Measurements from ENCODE around the gene PHLDA2.
"Not testable (repeated sequence)": the region's sequence is repeated elsewhere in the genome, so short reads cannot be mapped to it uniquely, and the experiment has no call there.

Gene PHLDA2

GRCh38 chr11:2937641-2938457 is 8.6 kb upstream of the PHLDA2 start:
- peaks cover 20% of the 10 kb centered on the region for H3K9me3 ChIP-seq (ENCODE audit: insufficient read depth, low read depth, low read length)
- not testable (repeated sequence) for H3K9ac ChIP-seq (ENCODE audit: low read depth, low read length, poor library complexity, severe bottlenecking); H3F3A ChIP-seq (ENCODE audit: low read depth); H3K79me2 ChIP-seq (ENCODE audit: insufficient read depth, low read length); H3K4me2 ChIP-seq (ENCODE audit: low read depth, low read length, poor library complexity, severe bottlenecking); H4K20me1 ChIP-seq (ENCODE audit: insufficient read depth, low read length, poor library complexity, severe bottlenecking); H3K27me3 ChIP-seq (ENCODE audit: insufficient read depth, low read length, poor library complexity, severe bottlenecking); H3K9me2 ChIP-seq (replicated peaks; ENCODE audit: low read depth, low read length); H3K4me1 ChIP-seq (ENCODE audit: insufficient read depth, low read length, poor library complexity, severe bottlenecking); H3K4me3 ChIP-seq (ENCODE audit: low read length, poor library complexity, severe bottlenecking); H3K36me3 ChIP-seq (ENCODE audit: insufficient read depth, low read length); H2AFZ ChIP-seq (ENCODE audit: low read length)

GRCh38 chr11:2934611-2935239 is 5.5 kb upstream of the PHLDA2 start:
- H3K9ac ChIP-seq (ENCODE audit: low read depth, low read length, poor library complexity, severe bottlenecking), result no peak overlapping the region
- no peak overlapping the region for H2AFZ ChIP-seq (ENCODE audit: low read length)
- H3K27me3 ChIP-seq (ENCODE audit: insufficient read depth, low read length, poor library complexity, severe bottlenecking), result no peaks in the 10 kb centered on the region
- peaks cover 20% of the 10 kb centered on the region for H3K9me3 ChIP-seq (ENCODE audit: insufficient read depth, low read depth, low read length)
- no peaks in the 10 kb centered on the region for H4K20me1 ChIP-seq (ENCODE audit: insufficient read depth, low read length, poor library complexity, severe bottlenecking)
- no peaks in the 10 kb centered on the region for H3K79me2 ChIP-seq (ENCODE audit: insufficient read depth, low read length)
- H3K4me2 ChIP-seq (ENCODE audit: low read depth, low read length, poor library complexity, severe bottlenecking), result no peak overlapping the region
- H3K36me3 ChIP-seq (ENCODE audit: insufficient read depth, low read length), result no peaks in the 10 kb centered on the region; the same call in 1 of the 2 replicates
- H3K9me2 ChIP-seq (replicated peaks; ENCODE audit: low read depth, low read length), result no peaks in the 10 kb centered on the region
- no peaks in the 10 kb centered on the region for H3F3A ChIP-seq (ENCODE audit: low read depth)
- H3K4me3 ChIP-seq (ENCODE audit: low read length, poor library complexity, severe bottlenecking), result no peak overlapping the region
- no peak for TF ChIP-seq CTCF (conservative IDR thresholded peaks at IDR 0.05; ENCODE audit: low read length)
- H3K4me1 ChIP-seq (ENCODE audit: insufficient read depth, low read length, poor library complexity, severe bottlenecking), result peaks cover 3% of the 10 kb centered on the region

GRCh38 chr11:2934021-2934550 is 4.9 kb upstream of the PHLDA2 start:
- Histone ChIP-seq H3K4me2 (ENCODE audit: low read depth, low read length, poor library complexity, severe bottlenecking) (no peak overlapping the region), H3K9me3 (ENCODE audit: insufficient read depth, low read depth, low read length) (peaks cover 18% of the 10 kb centered on the region), H3K9ac (ENCODE audit: low read depth, low read length, poor library complexity, severe bottlenecking) (no peak overlapping the region), H3K79me2 (ENCODE audit: insufficient read depth, low read length) (no peaks in the 10 kb centered on the region), H3K4me1 (ENCODE audit: insufficient read depth, low read length, poor library complexity, severe bottlenecking) (peaks cover 3% of the 10 kb centered on the region), H3K27me3 (ENCODE audit: insufficient read depth, low read length, poor library complexity, severe bottlenecking) (no peaks in the 10 kb centered on the region), H2AFZ (ENCODE audit: low read length) (no peak overlapping the region), H3F3A (ENCODE audit: low read depth) (no peaks in the 10 kb centered on the region), H3K9me2 (replicated peaks; ENCODE audit: low read depth, low read length) (no peaks in the 10 kb centered on the region), H4K20me1 (ENCODE audit: insufficient read depth, low read length, poor library complexity, severe bottlenecking) (no peaks in the 10 kb centered on the region), H3K4me3 (ENCODE audit: low read length, poor library complexity, severe bottlenecking) (no peak overlapping the region), H3K36me3 (ENCODE audit: insufficient read depth, low read length) (no peaks in the 10 kb centered on the region; the same call in 1 of the 2 replicates)
- TF ChIP-seq CTCF (conservative IDR thresholded peaks at IDR 0.05; ENCODE audit: low read length) (no peak), EZH2phosphoT487 (IDR thresholded peaks at IDR 0.05; ENCODE audit: borderline replicate concordance) (no peak)

All from Loucy (cell line).